Measurements from ENCODE around the gene SPACDR.
A peak's percentile ranks its signal among the peaks of the same experiment; 100 is the strongest.

SPACDR gene

DNA sequence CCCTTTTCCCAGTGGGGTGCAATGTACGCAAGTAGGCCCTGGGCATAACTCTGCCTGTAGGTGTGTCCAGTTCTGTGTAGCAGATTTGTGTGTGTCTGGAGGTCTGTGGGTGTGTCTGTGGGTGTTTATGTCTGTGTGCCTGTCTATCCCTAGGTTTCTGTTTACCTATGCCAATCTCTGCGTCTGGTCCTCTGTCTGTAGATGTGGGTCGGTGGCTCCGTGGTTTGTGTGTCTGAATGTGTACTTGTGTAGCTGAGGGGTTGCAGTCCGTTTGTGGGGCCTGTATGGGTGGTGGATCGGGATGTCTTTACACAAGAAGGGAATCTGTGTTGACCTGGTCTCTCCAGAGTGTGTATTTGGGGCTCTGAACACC lies 20.6 kb upstream of the SPACDR start:
- no peak for DNase-seq

DNA sequence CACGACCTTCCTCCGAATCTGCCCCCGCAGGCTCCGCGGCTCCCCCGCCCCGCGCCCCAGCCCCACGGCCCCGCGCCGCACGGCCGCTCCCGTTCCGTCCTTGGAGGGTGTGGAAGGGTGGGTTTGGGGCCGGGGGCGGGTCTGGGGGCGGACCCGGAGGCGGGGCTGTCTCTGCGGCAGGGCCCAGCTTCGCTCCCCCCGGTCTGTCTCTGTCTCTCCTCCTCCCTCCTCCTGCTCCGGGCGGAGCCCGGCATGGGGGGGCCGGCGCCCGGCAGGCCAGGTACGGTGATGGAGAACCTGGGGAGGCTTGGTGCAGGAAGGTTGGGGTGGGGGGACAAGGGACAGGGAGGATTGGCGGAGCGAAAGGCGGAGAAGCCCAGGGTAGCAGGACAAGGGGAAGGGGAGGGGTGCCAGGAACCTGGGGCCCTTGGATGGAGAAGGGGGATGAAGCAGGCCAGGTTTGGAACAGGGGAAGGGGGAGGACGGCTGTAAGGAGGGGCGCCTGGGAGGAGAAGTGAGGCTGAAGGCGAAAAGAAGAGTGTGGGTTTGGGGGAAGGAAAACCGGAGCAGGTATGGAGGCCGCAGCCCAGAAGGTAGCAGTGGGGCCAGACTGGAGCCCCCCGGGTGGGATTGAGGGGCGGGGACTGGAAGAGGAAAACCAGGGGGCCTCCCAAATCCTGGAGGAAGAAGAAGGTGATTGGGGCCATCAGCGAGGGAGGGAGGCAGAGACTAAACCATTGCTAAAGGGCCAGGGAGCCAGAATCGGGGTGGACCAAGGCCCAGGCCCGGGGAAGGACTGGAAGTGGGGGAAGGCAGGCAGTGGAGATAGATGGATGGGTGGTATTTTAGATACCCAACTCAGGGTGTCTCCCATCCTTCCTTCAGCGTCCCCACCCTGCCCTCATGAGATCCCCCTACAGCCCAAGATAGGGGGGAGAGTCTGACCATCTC lies 19.9 kb upstream of the SPACDR start, which contains the start of gene NYAP1:
Gene NYAP1, plus strand, starts transcription at position 206 of the 951 bp plus-strand sequence. CDS start 1,385 bp downstream, outside the sequence.
- DNase-seq: no peak

DNA sequence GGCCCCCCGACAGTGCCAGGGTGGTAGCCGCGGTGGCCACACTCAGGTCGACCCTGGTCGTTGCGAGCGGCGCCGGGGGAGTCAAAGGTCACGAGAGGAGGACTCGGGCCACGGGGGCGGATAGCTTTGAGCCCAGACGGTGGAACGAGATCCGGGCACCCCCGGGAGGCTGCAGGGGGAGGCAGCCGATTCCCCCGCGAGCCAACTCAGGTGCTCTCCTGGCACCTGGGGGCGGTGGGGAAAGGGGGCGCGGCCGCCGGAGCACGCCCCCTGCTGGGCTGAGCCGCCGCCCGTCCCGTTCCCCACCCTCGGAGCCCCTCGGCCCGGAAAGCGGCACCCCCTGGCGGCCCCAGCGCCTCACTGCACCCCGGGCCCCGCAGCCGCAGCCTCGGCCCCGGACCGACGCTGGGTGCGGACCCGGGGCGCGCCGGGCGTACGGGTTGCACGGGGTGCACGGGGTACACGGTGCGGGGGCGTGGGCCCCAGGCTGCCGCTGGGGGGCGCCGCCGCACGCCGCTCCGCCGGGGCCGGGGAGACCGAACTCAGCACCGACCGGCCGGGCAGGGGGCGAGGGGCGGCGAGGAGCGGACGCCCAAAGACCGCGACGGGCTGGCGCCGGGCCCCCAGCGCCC lies 19.1 kb upstream of the SPACDR start:
- DNase-seq: peak; percentile 57 to 61

DNA sequence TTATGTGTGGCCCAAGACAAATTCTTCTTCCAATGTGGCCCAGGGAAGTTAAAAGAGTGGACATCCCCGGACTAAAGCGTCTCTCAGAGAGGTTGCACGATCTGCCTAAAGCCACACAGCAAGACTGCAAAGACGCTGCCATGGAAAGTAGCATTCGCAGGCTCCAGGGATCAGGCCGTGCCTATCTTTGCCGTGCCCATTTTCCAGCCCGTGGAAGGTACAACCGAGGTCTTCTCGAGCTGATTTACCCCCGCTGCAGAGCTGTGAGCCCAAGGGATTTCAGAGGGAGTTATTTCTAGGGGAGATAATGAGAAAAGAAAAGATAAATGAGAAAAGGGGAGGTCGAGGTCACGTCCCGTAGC lies 18.6 kb upstream of the SPACDR start:
- DNase-seq: no peak

DNA sequence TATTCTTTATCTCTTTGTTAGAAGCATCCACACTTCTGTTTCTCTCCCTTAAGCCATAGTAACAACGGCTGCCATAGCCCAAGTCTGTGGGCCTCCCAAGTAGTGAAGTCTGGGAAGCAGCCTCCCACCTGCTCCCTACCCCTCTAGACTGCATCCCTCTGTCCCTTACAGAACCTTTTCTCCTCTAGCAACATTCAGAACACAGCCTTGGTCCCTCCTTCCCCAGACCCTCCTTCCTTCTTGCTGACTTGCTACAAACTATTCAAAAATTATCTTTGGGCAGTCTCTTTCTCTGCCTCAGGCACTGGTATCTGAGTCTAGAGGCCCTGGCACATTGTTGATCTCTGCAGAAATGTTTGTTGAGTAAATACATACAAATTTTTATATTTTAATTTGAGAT lies 17.4 kb upstream of the SPACDR start:
- DNase-seq: no peak

DNA sequence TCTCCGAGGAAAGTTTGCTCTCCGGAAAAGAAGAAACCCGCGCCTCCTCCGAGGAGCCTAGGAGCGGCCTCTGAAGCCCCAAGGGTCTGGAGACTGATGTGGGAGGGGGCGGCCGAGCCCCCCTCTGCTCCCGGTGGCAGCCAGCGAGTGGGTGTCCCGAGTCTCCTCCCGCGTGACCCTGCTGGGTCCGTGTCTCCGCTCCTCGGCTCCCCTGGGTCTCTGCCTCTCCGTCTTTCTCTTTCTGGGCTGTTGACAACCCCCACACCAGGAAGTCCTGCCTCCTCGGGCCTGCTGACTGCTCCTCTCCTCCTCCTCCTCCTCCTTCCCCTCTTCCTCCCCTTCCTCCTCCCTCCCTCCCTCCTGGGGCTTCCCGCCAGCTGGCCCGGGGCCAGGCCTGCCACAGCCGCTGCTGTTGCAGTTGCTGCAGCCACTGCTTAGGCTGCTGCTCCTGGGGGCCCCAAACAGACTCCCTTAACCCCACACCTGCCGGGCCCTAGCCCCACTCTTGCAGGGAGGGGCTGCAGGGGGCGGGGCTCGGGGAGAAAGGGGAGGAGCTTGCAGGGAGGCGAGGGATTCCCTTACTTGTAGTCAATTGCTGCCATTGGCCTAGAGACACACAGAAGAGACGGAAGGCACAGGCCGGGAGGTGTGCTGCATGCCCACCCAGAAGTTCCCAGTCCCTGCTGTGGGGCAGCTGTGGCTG lies 15.0 kb upstream of the SPACDR start, which contains the start of gene TSC22D4:
Gene TSC22D4, minus strand, starts transcription at position 257 of the 703 bp plus-strand sequence. CDS start 1,176 bp downstream, outside the sequence.
- DNase-seq: peak; percentile 80 to 81

DNA sequence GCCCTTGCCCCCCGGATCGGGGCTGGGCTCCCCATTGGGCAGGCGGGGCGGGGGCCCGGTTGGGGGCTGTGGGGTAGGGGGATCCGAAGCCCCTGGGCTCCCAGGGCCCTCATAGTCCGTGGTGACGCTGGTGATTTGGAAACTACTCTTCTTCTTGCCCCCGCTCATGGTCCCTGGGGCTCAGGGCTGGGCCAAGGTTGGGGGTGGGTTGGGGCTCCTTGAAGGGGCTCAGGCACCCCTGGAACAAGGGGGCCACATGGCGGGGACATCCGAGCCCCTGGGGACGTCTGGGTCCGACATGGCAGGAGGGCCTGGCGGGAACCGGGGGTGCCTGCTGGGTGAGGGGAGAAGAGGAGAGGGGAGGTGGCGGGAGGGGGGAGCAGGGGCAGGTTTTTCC lies 13.8 kb upstream of the SPACDR start:
- DNase-seq: no peak

DNA sequence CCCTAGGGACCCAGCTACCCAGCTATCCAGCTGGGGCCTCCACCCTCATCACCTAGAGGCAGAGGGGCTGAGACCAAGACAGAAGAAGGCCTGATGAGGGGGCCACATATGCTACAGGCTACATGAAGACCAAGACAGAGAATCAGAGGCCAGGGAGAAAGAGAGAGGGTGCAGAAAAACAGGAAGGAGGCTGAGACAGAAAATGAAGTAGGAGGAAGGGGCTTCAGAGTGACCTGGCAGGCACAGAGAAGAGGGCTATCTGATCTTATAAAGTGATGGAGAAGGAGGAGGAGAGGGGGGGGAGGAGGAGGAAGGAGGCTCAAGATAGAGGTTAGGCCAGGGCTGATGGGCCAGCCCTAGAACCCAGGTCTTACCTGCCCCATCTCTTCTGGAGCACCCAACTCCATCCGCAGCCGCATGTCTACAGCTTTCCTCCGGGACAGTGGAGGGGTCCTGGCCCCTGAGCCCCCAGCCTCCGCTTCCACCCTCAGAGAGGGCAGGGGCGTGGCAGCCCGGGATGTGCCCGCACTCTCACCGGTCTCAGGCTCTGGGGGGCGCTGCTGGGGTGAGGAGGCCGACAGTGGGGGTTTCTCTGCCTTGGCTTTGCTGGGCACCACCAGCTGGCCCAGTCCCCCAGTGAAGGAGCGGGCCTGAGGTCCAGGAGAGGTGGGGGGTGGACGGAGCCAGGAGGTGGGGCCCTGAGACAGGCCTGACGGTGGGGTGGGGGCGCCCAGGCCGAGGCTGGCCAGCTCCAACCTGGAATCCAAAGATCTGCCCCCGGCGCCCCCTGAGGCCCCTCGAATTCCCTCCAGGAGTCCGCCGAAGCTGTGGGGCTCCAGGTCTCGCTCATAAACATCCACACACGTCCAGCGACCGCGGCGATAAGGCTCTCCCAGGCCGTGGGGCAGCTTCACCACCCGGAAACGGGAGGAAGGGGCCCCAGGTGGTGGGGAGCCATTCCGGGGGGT lies 13.1 kb upstream of the SPACDR start:
- no peak for DNase-seq

DNA sequence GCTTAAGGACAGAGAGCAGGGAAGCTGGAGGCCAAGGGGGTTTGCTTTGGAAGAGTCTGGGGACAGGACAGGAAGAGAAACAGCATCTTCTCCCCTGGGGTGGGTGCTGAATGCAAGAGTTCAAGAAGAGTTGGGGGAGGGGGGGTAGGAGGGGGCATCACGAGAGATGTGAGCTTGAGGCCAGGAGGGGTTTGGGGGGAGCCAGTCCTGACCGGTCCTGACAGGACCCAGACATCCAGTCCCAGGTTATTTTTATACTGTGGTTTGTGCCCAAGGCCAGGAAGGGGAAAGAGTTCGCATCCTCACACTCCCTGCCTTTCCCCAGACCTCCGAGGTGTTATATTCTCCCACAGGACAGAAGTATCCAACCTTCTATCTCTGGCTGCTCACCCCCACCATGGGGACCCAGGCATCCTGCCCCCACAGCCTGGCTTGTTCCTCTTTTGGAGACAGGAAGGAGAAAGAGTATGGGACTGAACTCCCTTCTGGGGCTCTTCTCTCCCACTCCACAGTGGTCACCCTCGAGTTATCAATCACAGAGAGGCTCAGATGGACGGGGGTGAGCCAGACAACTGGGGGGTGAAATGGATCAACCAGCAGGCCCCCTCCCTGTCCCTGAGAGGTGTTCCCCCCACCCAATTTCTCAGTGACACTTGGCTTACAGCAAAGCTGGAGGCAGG lies 12.2 kb upstream of the SPACDR start:
- peak in 1 of 2 donors; percentile 13 for DNase-seq

DNA sequence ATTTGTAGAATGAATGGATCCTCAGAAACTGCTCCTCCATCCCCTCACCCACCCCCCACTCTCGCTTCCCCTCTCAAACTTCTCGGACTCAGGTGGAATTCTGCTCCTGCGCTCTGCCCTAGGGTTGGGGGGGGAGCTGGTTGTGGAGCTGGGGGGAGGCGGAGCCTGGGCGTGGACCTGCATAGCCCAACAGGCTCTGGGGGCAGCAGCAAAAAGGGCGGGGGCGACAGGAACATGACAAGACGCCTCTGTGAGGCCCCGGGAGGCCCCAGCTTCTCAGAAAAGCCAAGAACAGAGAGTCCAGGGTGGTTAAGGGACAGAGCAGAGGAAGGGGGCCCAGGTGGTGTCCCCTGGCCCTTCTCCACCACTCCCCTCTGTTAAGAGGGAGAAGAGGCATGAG lies 11.5 kb upstream of the SPACDR start:
- DNase-seq: peak in 1 of 2 donors; percentile 32

DNA sequence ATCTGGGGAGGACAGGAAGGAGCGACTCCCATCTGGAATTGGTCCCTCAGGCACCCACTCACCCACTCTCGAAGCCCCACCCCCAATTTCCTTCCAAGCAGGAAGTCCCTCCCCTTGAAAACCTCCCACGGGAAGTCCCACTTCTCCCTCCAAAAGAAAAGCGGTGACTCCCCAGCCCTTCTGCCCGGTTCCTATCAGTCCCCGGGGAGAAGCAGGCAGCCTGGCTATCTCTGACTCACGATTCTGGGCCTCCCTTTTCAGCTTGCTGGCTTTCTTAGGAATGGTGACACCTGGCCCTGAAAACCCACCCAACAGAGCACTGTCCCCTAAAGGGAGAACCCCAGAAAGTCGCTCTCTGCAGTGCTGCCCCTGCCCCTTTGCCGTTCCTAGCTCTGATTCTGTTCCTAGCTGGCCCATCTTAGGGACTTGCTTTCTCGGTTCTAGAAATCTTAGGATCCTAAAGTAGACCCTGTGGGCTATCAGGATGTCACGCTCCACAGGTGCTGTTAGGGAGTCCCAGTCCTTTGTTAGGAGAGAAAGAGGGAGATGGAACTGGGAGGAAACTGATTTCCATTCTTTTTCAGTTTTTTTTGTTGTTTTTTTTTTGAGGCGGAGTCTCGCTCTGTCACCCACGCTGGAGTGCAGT lies 8.9 kb upstream of the SPACDR start:
- DNase-seq: peak; percentile 67 to 81

DNA sequence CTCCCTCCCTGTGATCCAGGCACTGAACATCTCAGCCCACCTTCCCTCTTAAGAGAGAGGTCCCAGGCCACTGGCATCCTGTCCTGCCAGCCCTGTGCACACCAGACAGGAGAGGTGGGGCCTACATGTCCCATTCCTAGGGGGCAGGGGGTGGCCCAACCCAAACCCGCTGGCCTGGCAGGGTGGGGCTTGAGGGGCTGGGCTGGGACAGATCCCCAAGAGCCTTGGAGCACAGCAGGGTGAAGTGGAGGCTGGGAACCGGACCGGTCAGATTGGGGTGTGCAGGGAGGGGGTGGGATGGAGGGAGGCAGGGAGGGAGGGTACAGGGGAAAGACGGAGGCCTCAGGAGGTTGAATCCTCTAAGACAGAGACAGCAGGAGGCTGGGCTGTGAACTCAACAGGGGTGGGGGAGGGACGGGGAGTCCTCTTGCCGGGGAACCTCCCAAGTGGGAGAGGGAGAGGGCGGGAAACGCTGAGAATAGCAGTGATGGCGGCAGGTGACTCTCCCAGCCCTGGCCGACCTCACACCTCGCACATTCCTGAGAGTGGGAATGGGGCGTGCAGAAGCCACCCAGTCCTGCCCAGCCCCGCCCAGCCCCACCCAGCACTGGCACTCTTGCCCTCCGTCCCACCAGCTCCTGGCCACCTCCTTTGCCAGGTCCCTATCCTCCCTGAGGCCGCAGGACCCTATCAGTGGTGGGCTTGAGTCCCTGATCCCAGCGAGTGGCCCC lies 8.2 kb upstream of the SPACDR start:
- DNase-seq: no peak

DNA sequence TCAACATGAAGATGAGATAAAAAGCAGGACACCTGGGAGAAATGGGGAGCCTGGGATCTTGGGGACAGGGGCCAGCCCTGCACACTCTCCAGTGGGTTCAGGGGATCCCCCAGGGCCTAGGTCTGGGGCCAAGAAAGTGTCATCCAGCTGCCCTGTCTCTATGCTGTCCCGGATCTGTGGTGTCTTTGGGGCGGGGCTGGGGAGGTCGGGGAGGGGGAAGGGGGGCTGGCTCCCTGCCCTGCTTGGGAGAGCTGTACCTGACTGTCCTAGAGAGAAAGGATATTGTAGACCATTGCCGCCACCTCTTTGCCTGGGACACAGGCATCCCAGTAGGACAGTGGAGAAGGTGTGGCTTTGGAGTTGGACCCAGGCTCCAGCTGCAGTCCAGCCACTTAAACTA lies 7.0 kb upstream of the SPACDR start:
- DNase-seq: no peak

DNA sequence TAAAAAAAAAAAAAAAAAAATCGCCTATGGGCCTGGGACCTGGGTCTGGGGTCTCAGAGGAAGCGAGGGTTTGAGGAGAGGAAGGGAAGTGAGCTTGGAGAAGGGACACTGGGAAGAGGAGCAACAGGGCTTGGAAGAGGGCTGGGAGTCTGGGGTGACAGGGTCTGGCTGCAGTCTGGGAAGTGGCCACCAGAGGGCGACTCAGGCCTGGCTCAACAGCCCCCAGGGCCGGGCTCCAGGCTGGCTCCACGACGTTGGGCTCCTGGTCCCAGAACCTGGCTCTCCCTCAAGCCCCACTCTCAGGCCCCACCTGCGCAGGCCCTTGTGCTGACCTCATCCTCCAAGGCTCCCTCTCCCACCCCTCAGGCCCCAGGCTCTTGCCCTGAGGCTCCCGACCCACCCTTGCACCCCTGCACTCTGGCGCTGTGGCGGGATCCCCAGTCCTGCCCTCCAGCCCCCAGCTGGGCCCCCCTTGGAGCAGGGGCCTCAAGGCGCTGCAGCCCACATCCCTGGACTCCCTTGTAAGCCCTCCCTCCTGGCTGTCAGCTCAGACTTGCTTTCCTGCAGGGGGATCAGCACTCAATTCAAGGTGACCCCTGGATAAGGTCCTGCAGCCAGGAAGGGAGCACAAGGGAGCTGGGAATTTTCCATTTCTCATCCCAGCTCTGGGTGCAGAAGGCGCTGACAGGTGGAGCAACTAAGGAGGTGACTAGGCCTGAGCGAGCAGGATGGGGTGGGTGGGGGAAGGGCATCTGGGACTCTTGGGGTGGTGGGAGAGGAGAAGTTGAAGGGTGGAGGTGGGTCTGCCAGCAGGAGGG lies 5.4 kb upstream of the SPACDR start:
- peak; percentile 69 to 76 for DNase-seq

DNA sequence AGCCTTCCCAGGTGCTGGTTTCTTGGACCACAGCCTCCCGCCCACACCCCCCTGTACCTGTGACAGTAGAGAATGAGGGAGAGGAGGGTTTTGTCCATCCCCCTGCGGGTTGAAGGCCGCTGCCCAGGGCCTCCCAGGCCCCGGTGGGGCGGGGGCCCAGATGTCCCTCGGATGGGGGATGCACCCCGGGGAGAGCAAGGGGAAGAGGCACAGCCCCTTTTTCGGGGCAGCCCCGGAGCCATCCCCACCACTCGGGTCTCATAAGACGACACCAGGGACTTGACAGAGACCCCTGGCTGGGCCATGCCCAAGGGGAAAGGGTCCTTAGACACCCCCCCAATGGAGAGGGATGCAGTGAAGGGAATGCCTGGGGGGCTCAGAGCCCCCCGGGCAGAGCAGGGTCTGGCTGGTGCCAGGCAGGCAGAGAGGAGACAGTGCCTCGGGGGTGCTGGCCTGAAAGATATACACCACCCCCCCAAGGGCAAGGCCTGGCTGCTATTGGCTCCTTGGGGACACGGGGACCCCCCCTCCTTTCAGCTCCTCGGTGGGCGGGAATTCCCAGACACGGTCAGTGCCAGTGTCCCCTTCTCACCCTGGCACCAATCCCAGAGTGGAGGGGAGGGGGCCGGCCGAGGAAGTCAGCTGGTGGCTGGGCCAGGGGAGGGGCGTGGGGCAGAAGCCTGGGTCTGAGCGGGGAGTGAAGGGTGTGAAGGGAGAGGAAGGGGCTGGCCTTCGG lies 3.7 kb upstream of the SPACDR start:
- DNase-seq: no peak

DNA sequence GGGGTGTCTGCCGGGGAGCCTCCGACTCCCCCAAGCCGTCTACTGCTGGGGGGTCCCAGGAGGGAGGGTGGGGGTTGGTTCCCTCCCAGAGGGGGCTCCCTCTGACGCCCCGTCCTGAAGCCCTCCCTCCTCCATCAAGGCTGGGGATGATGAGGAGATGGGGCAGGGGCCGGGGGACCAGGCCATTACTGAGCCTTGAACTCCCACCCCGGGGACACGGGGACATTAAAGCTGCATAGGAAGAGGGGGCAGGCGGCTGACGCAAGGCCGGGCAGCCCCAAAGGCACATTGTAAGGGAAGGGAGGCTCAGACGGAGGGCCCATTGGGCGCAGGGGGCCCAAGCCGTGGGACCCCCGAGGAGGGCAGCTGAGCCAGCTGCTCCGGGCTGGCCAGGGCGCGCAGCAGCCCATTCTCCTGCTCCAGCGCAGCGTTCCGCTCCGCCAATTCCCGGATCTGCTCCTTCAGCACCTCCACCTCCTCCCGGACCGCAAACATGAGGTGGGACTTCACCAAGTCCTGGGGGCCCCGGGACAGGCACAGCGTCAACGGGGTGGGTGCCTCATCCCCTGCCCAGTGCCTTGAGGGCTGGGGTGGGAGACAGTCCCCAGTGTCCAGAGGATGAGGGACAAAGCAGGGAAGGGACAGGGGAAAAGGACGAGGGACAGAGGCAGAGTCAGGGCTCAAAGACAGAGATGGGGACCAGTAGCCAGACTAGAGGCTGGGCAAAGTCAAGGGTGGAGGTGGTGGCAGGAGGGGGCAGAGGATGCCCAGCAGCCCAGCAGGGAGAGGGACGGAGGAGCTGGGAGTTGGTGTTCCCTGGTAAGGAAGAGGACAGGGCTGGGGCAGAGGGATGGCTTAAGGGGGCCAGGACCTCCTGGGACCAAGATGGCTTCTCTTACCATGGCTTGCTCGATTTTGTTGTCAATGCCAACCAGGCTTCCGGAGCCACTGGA lies 2.9 kb upstream of the SPACDR start:
- no peak for DNase-seq

DNA sequence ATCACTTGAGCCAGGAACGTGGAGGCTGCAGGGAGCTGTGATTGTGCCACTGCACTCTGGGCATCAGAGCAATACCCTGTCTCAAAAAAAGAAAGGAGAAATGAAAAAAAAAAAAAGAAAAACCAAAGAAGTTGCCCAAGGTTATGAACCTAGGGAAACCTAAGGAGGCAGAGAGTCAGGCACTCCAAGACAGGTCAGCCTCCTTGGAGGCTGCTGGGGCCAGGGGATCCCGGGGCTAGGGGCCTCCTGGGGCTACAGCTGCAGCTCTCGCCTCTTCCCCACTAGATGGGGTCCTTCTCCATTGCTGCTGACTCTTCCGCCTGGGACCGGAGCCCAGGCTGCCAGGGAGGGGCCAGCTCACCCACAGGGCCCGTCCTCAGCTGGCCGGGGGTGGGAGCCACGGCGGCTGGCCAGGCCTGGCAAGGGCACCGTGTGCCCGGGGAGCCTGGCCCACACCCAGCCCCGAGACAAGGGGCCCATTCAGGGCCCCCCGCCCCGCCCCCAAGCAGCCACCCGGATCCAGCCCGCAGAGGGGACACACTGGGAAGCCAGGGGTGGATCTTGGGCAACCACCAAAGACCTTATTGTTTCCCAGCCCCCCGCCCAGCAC lies 1.7 kb upstream of the SPACDR start:
- peak; percentile 42 to 52 for DNase-seq
